ENCODE data around the gene HORMAD2.
"Not testable (repeated sequence)": the region's sequence is repeated elsewhere in the genome, so short reads cannot be mapped to it uniquely, and the experiment has no call there.

HORMAD2 gene

GRCh38 chr22:30210235-30210909 lies 130.1 kb downstream of the HORMAD2 start:
- DNase-seq (ENCODE audit: low read depth in 2 of 2) = no peak

GRCh38 chr22:30211124-30211820 lies 131.0 kb downstream of the HORMAD2 start:
- DNase-seq (ENCODE audit: low read depth in 2 of 2) = no peak

GRCh38 chr22:30212363-30212995 lies 132.2 kb downstream of the HORMAD2 start:
- DNase-seq (ENCODE audit: low read depth in 2 of 2) = no peak

- DNase-seq (ENCODE audit: low read depth in 2 of 2) = no peak
These were observed 132.8 kb downstream of the HORMAD2 start for GRCh38 chr22:30212996-30213441.

GRCh38 chr22:30214703-30215407 lies 134.6 kb downstream of the HORMAD2 start:
- DNase-seq (ENCODE audit: low read depth in 2 of 2) = no peak

- DNase-seq (ENCODE audit: low read depth in 2 of 2) = not testable (repeated sequence)
These were observed 136.0 kb downstream of the HORMAD2 start for GRCh38 chr22:30216272-30216671.

- no peak for DNase-seq (ENCODE audit: low read depth in 2 of 2)
These were observed 136.4 kb downstream of the HORMAD2 start for GRCh38 chr22:30216710-30217109.

GRCh38 chr22:30217698-30218560 lies 137.7 kb downstream of the HORMAD2 start:
- DNase-seq (ENCODE audit: low read depth in 2 of 2) = no peak

GRCh38 chr22:30219049-30219654 lies 138.9 kb downstream of the HORMAD2 start:
- no peak for DNase-seq (ENCODE audit: low read depth in 2 of 2)

GRCh38 chr22:30219668-30220278 lies 139.5 kb downstream of the HORMAD2 start:
- no peak for DNase-seq (ENCODE audit: low read depth in 2 of 2)

GRCh38 chr22:30220338-30221012 lies 140.2 kb downstream of the HORMAD2 start:
- no peak for DNase-seq (ENCODE audit: low read depth in 2 of 2)

- peak; percentile 10 to 29 for DNase-seq (ENCODE audit: low read depth in 2 of 2)
These were observed 141.1 kb downstream of the HORMAD2 start for GRCh38 chr22:30221121-30221992.

GRCh38 chr22:30222321-30222720 lies 142.1 kb downstream of the HORMAD2 start:
- DNase-seq (ENCODE audit: low read depth in 2 of 2) = no peak

- DNase-seq (ENCODE audit: low read depth in 2 of 2) = no peak
These were observed 143.0 kb downstream of the HORMAD2 start for GRCh38 chr22:30223303-30223702.

- no peak for DNase-seq (ENCODE audit: low read depth in 2 of 2)
These were observed 144.0 kb downstream of the HORMAD2 start for GRCh38 chr22:30224161-30224857.

- DNase-seq (ENCODE audit: low read depth in 2 of 2) = no peak
These were observed 145.1 kb downstream of the HORMAD2 start for GRCh38 chr22:30225220-30225927.

- DNase-seq (ENCODE audit: low read depth in 2 of 2) = no peak
These were observed 146.0 kb downstream of the HORMAD2 start for GRCh38 chr22:30226192-30226832.
